ENCODE data around the gene FAH.

GRCh38 chr15:80159301-80159700 is 6.5 kb downstream of the FAH start:
- TF ChIP-seq POLR2A (IDR thresholded peaks at IDR 0.05; ENCODE audit: low read depth, low read length), result no peak
- no peak for TF ChIP-seq RCOR1 (conservative IDR thresholded peaks at IDR 0.05; ENCODE audit: low read depth, low read length)
- no peak for TF ChIP-seq CTCF (IDR thresholded peaks at IDR 0.05 in 2 of 3, conservative IDR thresholded peaks at IDR 0.05 in 1 of 3; ENCODE audit: control insufficient read depth in 2 of 3, extremely low read depth in 1 of 3, insufficient read depth in 1 of 3, low read depth in 3 of 3, low read length in 3 of 3)
